OCI-LY3 (cell line): ENCODE results near the gene PPIH.
"Not testable (repeated sequence)": the region's sequence is repeated elsewhere in the genome, so short reads cannot be mapped to it uniquely, and the experiment has no call there.

Experiments
- EZH2phosphoT487 ChIP-seq: fragments of 200-600 bp; shearing (Covaris generic); IDR thresholded peaks from 2 replicates; pipeline ENCODE4 v1.6.1; 2018; ENCODE audit warnings: antibody characterized with exemption, mixed run types, low read depth
- TF ChIP-seq, protein P1 (sequence below): fragments of 200-600, 300-600 bp; sonication (generic); IDR thresholded peaks from 2 replicates; pipeline ENCODE4 v1.5.1; 2014; ENCODE audit warnings: antibody characterized with exemption, low read length, low read depth

- TF ChIP-seq, protein P1, sequence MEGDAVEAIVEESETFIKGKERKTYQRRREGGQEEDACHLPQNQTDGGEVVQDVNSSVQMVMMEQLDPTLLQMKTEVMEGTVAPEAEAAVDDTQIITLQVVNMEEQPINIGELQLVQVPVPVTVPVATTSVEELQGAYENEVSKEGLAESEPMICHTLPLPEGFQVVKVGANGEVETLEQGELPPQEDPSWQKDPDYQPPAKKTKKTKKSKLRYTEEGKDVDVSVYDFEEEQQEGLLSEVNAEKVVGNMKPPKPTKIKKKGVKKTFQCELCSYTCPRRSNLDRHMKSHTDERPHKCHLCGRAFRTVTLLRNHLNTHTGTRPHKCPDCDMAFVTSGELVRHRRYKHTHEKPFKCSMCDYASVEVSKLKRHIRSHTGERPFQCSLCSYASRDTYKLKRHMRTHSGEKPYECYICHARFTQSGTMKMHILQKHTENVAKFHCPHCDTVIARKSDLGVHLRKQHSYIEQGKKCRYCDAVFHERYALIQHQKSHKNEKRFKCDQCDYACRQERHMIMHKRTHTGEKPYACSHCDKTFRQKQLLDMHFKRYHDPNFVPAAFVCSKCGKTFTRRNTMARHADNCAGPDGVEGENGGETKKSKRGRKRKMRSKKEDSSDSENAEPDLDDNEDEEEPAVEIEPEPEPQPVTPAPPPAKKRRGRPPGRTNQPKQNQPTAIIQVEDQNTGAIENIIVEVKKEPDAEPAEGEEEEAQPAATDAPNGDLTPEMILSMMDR: not testable (repeated sequence)
- not testable (repeated sequence) for TF ChIP-seq EZH2phosphoT487
Measured at GRCh38 chr1:42722403-42722802, 64.2 kb downstream of the PPIH start.
